ENCODE data around the gene SEMA3C.

- TF ChIP-seq PATZ1 (CRISPR knock-in tag; IDR thresholded peaks at IDR 0.05; ENCODE audit: borderline replicate concordance) (no peak), ZFP3 (CRISPR knock-in tag; IDR thresholded peaks at IDR 0.05) (no peak), TCF4 (CRISPR knock-in tag; IDR thresholded peaks at IDR 0.05; ENCODE audit: borderline replicate concordance) (no peak), ARNTL (CRISPR knock-in tag; IDR thresholded peaks at IDR 0.05; ENCODE audit: borderline replicate concordance, low read depth) (no peak), CREB5 (CRISPR knock-in tag; IDR thresholded peaks at IDR 0.05; ENCODE audit: low read depth) (no peak)
- TF ChIP-seq, protein P1, sequence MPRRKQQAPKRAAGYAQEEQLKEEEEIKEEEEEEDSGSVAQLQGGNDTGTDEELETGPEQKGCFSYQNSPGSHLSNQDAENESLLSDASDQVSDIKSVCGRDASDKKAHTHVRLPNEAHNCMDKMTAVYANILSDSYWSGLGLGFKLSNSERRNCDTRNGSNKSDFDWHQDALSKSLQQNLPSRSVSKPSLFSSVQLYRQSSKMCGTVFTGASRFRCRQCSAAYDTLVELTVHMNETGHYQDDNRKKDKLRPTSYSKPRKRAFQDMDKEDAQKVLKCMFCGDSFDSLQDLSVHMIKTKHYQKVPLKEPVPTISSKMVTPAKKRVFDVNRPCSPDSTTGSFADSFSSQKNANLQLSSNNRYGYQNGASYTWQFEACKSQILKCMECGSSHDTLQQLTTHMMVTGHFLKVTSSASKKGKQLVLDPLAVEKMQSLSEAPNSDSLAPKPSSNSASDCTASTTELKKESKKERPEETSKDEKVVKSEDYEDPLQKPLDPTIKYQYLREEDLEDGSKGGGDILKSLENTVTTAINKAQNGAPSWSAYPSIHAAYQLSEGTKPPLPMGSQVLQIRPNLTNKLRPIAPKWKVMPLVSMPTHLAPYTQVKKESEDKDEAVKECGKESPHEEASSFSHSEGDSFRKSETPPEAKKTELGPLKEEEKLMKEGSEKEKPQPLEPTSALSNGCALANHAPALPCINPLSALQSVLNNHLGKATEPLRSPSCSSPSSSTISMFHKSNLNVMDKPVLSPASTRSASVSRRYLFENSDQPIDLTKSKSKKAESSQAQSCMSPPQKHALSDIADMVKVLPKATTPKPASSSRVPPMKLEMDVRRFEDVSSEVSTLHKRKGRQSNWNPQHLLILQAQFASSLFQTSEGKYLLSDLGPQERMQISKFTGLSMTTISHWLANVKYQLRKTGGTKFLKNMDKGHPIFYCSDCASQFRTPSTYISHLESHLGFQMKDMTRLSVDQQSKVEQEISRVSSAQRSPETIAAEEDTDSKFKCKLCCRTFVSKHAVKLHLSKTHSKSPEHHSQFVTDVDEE (CRISPR knock-in tag; IDR thresholded peaks at IDR 0.05) = no peak
These were observed 123.9 kb downstream of the SEMA3C start for GRCh38 chr7:80794631-80795573.

Data from SK-N-SH treated with all-trans-retinoic acid at 6 μM for 48 hours (cell line).